ENCODE results near the gene CARM1. TPM values are rescaled to one million over a fixed set of nuclear protein-coding genes. Genes with fewer than 3 reads are reported as not detected.

CARM1 gene
- total and polyA plus RNA-seq, 2 donors (not counting 1 experiment from before 2014, with no cell fraction given): 33.0 to 34.3 TPM

GRCh38 chr19:10915130-10916091 is 44.1 kb downstream of the CARM1 start:
- no peak overlapping the region for H3K4me2 ChIP-seq (replicated peaks; ENCODE audit: low read depth, low read length, poor library complexity, severe bottlenecking)
- no peak overlapping the region for H2AFZ ChIP-seq (ENCODE audit: insufficient read depth, low read depth, low read length, poor library complexity, severe bottlenecking)
- H3K9me3 ChIP-seq (ENCODE audit: control extremely low read depth in 1 of 3, control insufficient read depth in 2 of 3, insufficient read depth in 1 of 3, low read length in 2 of 3): no peaks in the 10 kb centered on the region
- H3K36me3 ChIP-seq (replicated peaks in 1 of 2; ENCODE audit: control extremely low read depth in 1 of 2, control insufficient read depth in 1 of 2, extremely low read depth in 1 of 2, insufficient read depth in 2 of 2, low read length in 1 of 2): peaks cover 0 to 38% of the 10 kb centered on the region in 2 experiments
- no peak overlapping the region for H3K4me3 Mint-ChIP-seq
- ChIA-PET POLR2A (no interaction called here), CTCF (no interaction called here)
- DNase-seq: no peak
- H3K4me1 Mint-ChIP-seq: peaks cover 4% of the 10 kb centered on the region
- TF ChIP-seq EZH2 (IDR thresholded peaks at IDR 0.05; ENCODE audit: borderline replicate concordance, insufficient read depth, low read depth, low read length, poor library complexity, severe bottlenecking) (no peak), CTCF (IDR thresholded peaks at IDR 0.05) (no peak)
- intact Hi-C loops (cut with micrococcal nuclease): no loop called here
- no peaks in the 10 kb centered on the region for H3K4me1 ChIP-seq (ENCODE audit: control insufficient read depth in 2 of 2, insufficient read depth in 2 of 2, low read length in 2 of 2)
- H3K9ac ChIP-seq (ENCODE audit: low read length): no peak overlapping the region
- H3K4me3 ChIP-seq (ENCODE audit: control extremely low read depth in 1 of 5, extremely low read depth in 1 of 5, insufficient read depth in 1 of 5, low read depth in 2 of 5, low read length in 4 of 5): no peak overlapping the region
- WGBS (ENCODE audit: insufficient coverage): 97% methylated on average over 19 of the region's 19 CpGs
- H3K27ac ChIP-seq (ENCODE audit: low read length in 2 of 2): no peak overlapping the region
- no peaks in the 10 kb centered on the region for H4K20me1 ChIP-seq (ENCODE audit: control insufficient read depth, insufficient read depth, low read length, poor library complexity, severe bottlenecking)
- no peaks in the 10 kb centered on the region for H3K27me3 Mint-ChIP-seq
- H3K27me3 ChIP-seq (replicated peaks in 1 of 4; ENCODE audit: control extremely low read depth in 1 of 4, control insufficient read depth in 3 of 4, insufficient read depth in 4 of 4, low read length in 3 of 4): no peaks in the 10 kb centered on the region
- ATAC-seq (ENCODE audit: low read depth): no peak
- no peak overlapping the region for H3K27ac Mint-ChIP-seq
- H3K79me2 ChIP-seq (ENCODE audit: control insufficient read depth, insufficient read depth, low read length): no peaks in the 10 kb centered on the region
- no peaks in the 10 kb centered on the region for H3K9me3 Mint-ChIP-seq (ENCODE audit: insufficient read depth)

GRCh38 chr19:10916602-10917001 is 45.2 kb downstream of the CARM1 start:
- ChIA-PET POLR2A (no interaction called here), CTCF (no interaction called here)
- Mint-ChIP-seq H3K9me3 (ENCODE audit: insufficient read depth) (no peaks in the 10 kb centered on the region), H3K27me3 (no peaks in the 10 kb centered on the region), H3K27ac (no peak overlapping the region), H3K4me3 (no peak overlapping the region), H3K4me1 (peaks cover 4% of the 10 kb centered on the region)
- H3K4me2 ChIP-seq (replicated peaks; ENCODE audit: low read depth, low read length, poor library complexity, severe bottlenecking): no peak overlapping the region
- no peaks in the 10 kb centered on the region for H3K4me1 ChIP-seq (ENCODE audit: control insufficient read depth in 2 of 2, insufficient read depth in 2 of 2, low read length in 2 of 2)
- no peaks in the 10 kb centered on the region for H4K20me1 ChIP-seq (ENCODE audit: control insufficient read depth, insufficient read depth, low read length, poor library complexity, severe bottlenecking)
- no peaks in the 10 kb centered on the region for H3K79me2 ChIP-seq (ENCODE audit: control insufficient read depth, insufficient read depth, low read length)
- no peak overlapping the region for H3K4me3 ChIP-seq (ENCODE audit: control extremely low read depth in 1 of 5, extremely low read depth in 1 of 5, insufficient read depth in 1 of 5, low read depth in 2 of 5, low read length in 4 of 5)
- intact Hi-C loops (cut with micrococcal nuclease): no loop called here
- peaks cover 0 to 40% of the 10 kb centered on the region in 2 experiments for H3K36me3 ChIP-seq (replicated peaks in 1 of 2; ENCODE audit: control extremely low read depth in 1 of 2, control insufficient read depth in 1 of 2, extremely low read depth in 1 of 2, insufficient read depth in 2 of 2, low read length in 1 of 2)
- H3K9me3 ChIP-seq (ENCODE audit: control extremely low read depth in 1 of 3, control insufficient read depth in 2 of 3, insufficient read depth in 1 of 3, low read length in 2 of 3): no peaks in the 10 kb centered on the region
- 100% methylated on average over 3 of the region's 6 CpGs for WGBS (ENCODE audit: insufficient coverage)
- H3K9ac ChIP-seq (ENCODE audit: low read length): no peak overlapping the region
- no peak for ATAC-seq (ENCODE audit: low read depth)
- H3K27me3 ChIP-seq (replicated peaks in 1 of 4; ENCODE audit: control extremely low read depth in 1 of 4, control insufficient read depth in 3 of 4, insufficient read depth in 4 of 4, low read length in 3 of 4): no peaks in the 10 kb centered on the region
- H3K27ac ChIP-seq (ENCODE audit: low read length in 2 of 2): no peak overlapping the region
- no peak for DNase-seq
- H2AFZ ChIP-seq (ENCODE audit: insufficient read depth, low read depth, low read length, poor library complexity, severe bottlenecking): no peak overlapping the region
- TF ChIP-seq EZH2 (IDR thresholded peaks at IDR 0.05; ENCODE audit: borderline replicate concordance, insufficient read depth, low read depth, low read length, poor library complexity, severe bottlenecking): no peak
